Osteoblast (primary cell): ENCODE data around the gene CPNE4. TPM values are rescaled to one million over a fixed set of nuclear protein-coding genes. Genes with fewer than 3 reads are reported as not detected.

Experiments used
- DNase-seq: peaks from one replicate; pipeline ENCODE4 v3.0.0; 2011; ENCODE audit warnings: low spot score, mixed read lengths; ENCODE audit not compliant: insufficient read length; ENCODE audit errors: missing footprints
- H2AFZ ChIP-seq: 2 replicates; pipeline ENCODE4 v1.6.0; 2011; ENCODE audit warnings: mild to moderate bottlenecking, low read length
- H3K27ac ChIP-seq: 2 replicates; pipeline ENCODE4 v1.5.1; 2011; ENCODE audit warnings: mild to moderate bottlenecking, low read depth, low read length, moderate library complexity
- H3K27me3 ChIP-seq: 2 replicates; pipeline ENCODE4 v1.6.0; 2012; ENCODE audit warnings: mild to moderate bottlenecking, control low read depth, inconsistent platforms, low read length, moderate library complexity; ENCODE audit not compliant: insufficient read depth
- H3K36me3 ChIP-seq: 2 replicates; pipeline ENCODE4 v1.5.1; 2011; ENCODE audit warnings: mild to moderate bottlenecking, low read length, control low read depth, moderate library complexity; ENCODE audit not compliant: insufficient read depth
- H3K4me1 ChIP-seq: 2 replicates; pipeline ENCODE4 v1.5.1; 2011; ENCODE audit warnings: mild to moderate bottlenecking, low read length, control low read depth, moderate library complexity; ENCODE audit not compliant: insufficient read depth
- H3K4me2 ChIP-seq: 2 replicates; pipeline ENCODE4 v1.6.0; 2011; ENCODE audit warnings: mild to moderate bottlenecking, low read length; ENCODE audit not compliant: insufficient read depth
- H3K4me3 ChIP-seq: fragments of 200-600 bp; sonication (generic); 3 replicates; pipeline ENCODE4 v1.5.1; 2012; ENCODE audit warnings: mild to moderate bottlenecking, low read length, inconsistent platforms; ENCODE audit not compliant: insufficient read depth
- H3K79me2 ChIP-seq: 2 replicates; pipeline ENCODE4 v1.6.0; 2012; ENCODE audit warnings: mild to moderate bottlenecking, low read length, control low read depth, inconsistent platforms; ENCODE audit not compliant: insufficient read depth
- H3K9me3 ChIP-seq: 2 replicates; pipeline ENCODE4 v1.5.1; 2011; ENCODE audit warnings: low read depth, low read length, control low read depth
- H4K20me1 ChIP-seq: 2 replicates; pipeline ENCODE4 v1.6.0; 2012; ENCODE audit warnings: mild to moderate bottlenecking, low read length, control low read depth; ENCODE audit not compliant: insufficient read depth
- CTCF ChIP-seq: IDR thresholded peaks from 2 replicates; pipeline ENCODE4 v1.5.1; 2011; ENCODE audit warnings: mild to moderate bottlenecking, low read depth, low read length, moderate library complexity; ENCODE audit errors: extremely low read depth
- total RNA-seq: library from RNA; depleted of rRNA; stranded (reverse); fragments of >200 nt; gene quantifications from 2 replicates; pipeline ENCODE4 v1.2.3, GENCODE V29; 2012

CPNE4 gene
- total RNA-seq, 1 donor, result not detected

DNA sequence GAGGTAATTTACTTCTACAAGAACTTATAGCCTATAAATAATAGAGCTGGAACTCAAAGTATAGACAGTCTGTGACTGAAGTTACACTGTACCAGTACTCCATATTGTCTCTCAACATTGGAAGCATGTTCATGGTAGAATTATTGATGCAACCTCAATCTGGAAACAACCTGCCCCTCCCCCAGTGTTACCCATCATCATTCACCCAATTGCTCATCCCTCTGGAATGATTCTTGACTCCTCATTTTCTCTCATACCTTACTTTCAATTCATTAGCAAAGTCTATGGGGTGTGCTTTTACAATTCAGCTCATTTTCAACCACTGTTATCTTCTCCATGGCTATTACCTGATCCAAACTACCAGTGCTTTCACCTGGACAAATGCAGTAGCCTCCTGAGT lies 151.7 kb downstream of the CPNE4 start:
- no peaks in the 10 kb centered on the region for H3K27me3 ChIP-seq
- H3K9me3 ChIP-seq, result no peaks in the 10 kb centered on the region
- no peaks in the 10 kb centered on the region for H3K36me3 ChIP-seq
- H3K4me1 ChIP-seq, result no peaks in the 10 kb centered on the region
- H2AFZ ChIP-seq, result no peak overlapping the region
- no peak overlapping the region for H3K27ac ChIP-seq
- H3K4me2 ChIP-seq, result no peak overlapping the region
- H3K79me2 ChIP-seq, result no peaks in the 10 kb centered on the region
- no peaks in the 10 kb centered on the region for H4K20me1 ChIP-seq
- no peak for TF ChIP-seq CTCF
- no peak overlapping the region for H3K4me3 ChIP-seq
- peak; percentile 36 for DNase-seq

DNA sequence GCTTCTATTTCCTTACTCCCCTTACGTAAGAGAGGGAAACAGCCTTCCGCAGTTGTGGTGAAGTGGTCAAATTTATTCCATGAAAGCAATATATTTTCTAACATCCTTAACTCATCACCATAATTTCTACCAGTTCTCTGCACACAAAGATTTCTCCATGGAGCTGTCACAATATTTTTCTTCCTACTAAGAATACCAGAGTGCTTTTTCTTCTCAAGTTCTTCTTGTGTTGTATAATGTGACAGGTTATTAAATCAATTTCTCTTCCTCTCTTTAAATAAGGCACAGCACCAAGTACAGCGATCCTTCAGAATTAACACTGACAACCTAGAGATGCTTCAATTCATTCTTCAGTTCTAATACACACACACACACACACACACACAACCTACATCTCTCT lies 153.0 kb downstream of the CPNE4 start:
- Histone ChIP-seq H4K20me1 (no peaks in the 10 kb centered on the region), H3K36me3 (no peaks in the 10 kb centered on the region), H3K9me3 (no peaks in the 10 kb centered on the region), H3K27me3 (no peaks in the 10 kb centered on the region), H3K79me2 (no peaks in the 10 kb centered on the region), H3K4me1 (no peaks in the 10 kb centered on the region), H3K27ac (no peak overlapping the region), H3K4me2 (no peak overlapping the region), H3K4me3 (no peak overlapping the region), H2AFZ (no peak overlapping the region)
- TF ChIP-seq CTCF, result no peak
- no peak for DNase-seq

- Histone ChIP-seq H3K4me1 (no peaks in the 10 kb centered on the region), H3K4me2 (no peak overlapping the region), H3K4me3 (no peak overlapping the region), H2AFZ (no peak overlapping the region), H3K27me3 (no peaks in the 10 kb centered on the region), H3K79me2 (no peaks in the 10 kb centered on the region), H3K27ac (no peak overlapping the region), H4K20me1 (no peaks in the 10 kb centered on the region), H3K9me3 (no peaks in the 10 kb centered on the region), H3K36me3 (no peaks in the 10 kb centered on the region)
- DNase-seq, result no peak
- no peak for TF ChIP-seq CTCF
Observed at GRCh38 chr3:131880948-131881347, 153.9 kb downstream of the CPNE4 start.

DNA sequence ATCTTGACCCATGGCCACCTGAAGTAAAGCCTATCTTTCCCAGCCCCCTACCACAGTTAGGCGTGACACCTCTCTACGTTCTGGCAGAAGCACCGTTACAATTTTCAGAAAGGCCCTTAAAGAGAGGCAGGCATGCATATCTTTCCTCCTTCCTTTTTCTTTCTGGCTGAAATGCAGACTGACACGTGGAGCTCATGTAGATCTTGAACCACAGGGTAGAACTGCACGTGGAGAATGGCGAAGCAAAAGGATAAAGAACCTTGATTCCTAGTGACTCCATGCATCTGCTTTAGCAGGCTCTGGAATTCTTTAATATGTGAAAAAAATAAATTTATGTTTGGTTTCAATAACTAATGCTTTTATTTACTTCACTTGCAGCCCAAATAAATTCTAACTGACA lies 166.6 kb downstream of the CPNE4 start:
- Histone ChIP-seq H4K20me1 (no peaks in the 10 kb centered on the region), H3K79me2 (no peaks in the 10 kb centered on the region), H3K4me1 (no peaks in the 10 kb centered on the region), H3K9me3 (no peaks in the 10 kb centered on the region), H3K4me3 (no peak overlapping the region), H3K27me3 (no peaks in the 10 kb centered on the region), H3K36me3 (no peaks in the 10 kb centered on the region), H2AFZ (no peak overlapping the region), H3K4me2 (no peak overlapping the region), H3K27ac (no peak overlapping the region)
- no peak for TF ChIP-seq CTCF
- DNase-seq, result no peak
